Aorta (tissue), 5 donors: ENCODE measurements around the gene INF2. TPM values are rescaled to one million over a fixed set of nuclear protein-coding genes. Genes with fewer than 3 reads are reported as not detected.

Experiments
- ATAC-seq: fragments of 200-7000 bp; cut with Tn5 transposase; one replicate; pipeline ENCODE4 v1.9.1; 2022; ENCODE audit warnings: moderate library complexity; ENCODE audit not compliant: low FRiP score
- DNase-seq, 2 donors: peaks; one replicate each; pipeline ENCODE4 v3.0.0-alpha.2; 2020
- H3K27ac ChIP-seq, 2 donors: one replicate each; pipeline ENCODE4 v1.5.1; 2013; ENCODE audit warnings: low read length in 2 of 2, mild to moderate bottlenecking in 2 of 2, moderate library complexity in 2 of 2, control low read depth in 1 of 2, inconsistent platforms in 1 of 2, low read depth in 1 of 2
- H3K27me3 ChIP-seq, 2 donors: one replicate each; pipeline ENCODE4 v1.6.1; 2013; ENCODE audit warnings: control low read depth in 1 of 2, low read length in 1 of 2, mild to moderate bottlenecking in 1 of 2, moderate library complexity in 1 of 2; ENCODE audit not compliant: insufficient read depth in 2 of 2, control insufficient read depth in 1 of 2
- H3K36me3 ChIP-seq, 2 donors: one replicate each; pipeline ENCODE4 v1.6.1; 2013; ENCODE audit warnings: control low read depth in 1 of 2, low read length in 1 of 2, mild to moderate bottlenecking in 1 of 2; ENCODE audit not compliant: insufficient read depth in 2 of 2, control insufficient read depth in 1 of 2
- H3K4me1 ChIP-seq, 2 donors: one replicate each; pipeline ENCODE4 v1.6.1; 2013; ENCODE audit warnings: low read length in 2 of 2, control low read depth in 1 of 2, mild to moderate bottlenecking in 1 of 2, moderate library complexity in 1 of 2; ENCODE audit not compliant: insufficient read depth in 2 of 2, control insufficient read depth in 1 of 2
- H3K4me3 ChIP-seq, 2 donors: one replicate each; pipeline ENCODE4 v1.5.1; 2013; ENCODE audit warnings: low read length in 2 of 2, control low read depth in 1 of 2, mild to moderate bottlenecking in 1 of 2
- H3K9me3 ChIP-seq: one replicate; pipeline ENCODE4 v1.6.1; 2013; ENCODE audit warnings: mild to moderate bottlenecking, low read length; ENCODE audit not compliant: control insufficient read depth
- WGBS, 2 donors: extraction: QIAGEN DNeasy Blood & Tissue Kit; methylation state at CpG; one replicate each; pipeline ENCODE4 v1.1.7; 2013; 5-methylcytosine and 5-hydroxymethylcytosine counted together
- intact Hi-C, 2 donors: fragments of 100-400 bp; cut with DNase I; formaldehyde crosslinking; loops; one replicate each; pipeline versions ENCODE4 v1.14.2 to v1.15.0; 2022
- polyA plus RNA-seq, 2 donors: library from polyadenylated mRNA; stranded (reverse); fragments of 200-250 nt; gene quantifications; one replicate each; pipeline ENCODE4 v1.2.3, GENCODE V29; 2013
- total RNA-seq, 2 donors: library from RNA; stranded (reverse); fragmentation: NEBNext Ultra II Directional; extraction: Animal tissue kit (Norgen Biotek cat#: 25700); gene quantifications; one replicate each; pipeline ENCODE4 v1.2.1, GENCODE V29; 2021
- donor health status: healthy with polysubstance abuse.
- donor health status: Bipolar disorder and iron deficiency.
- donor health status: DM: no; HTN: no; CAD: no.
- donor health status: DM: no; HTN: no; CAD: no.
- donor health status: DM: yes; HTN: yes; CAD: no.

Gene INF2
- total and polyA plus RNA-seq, 4 donors = 31.9 to 185 (median 93.2) TPM

DNA sequence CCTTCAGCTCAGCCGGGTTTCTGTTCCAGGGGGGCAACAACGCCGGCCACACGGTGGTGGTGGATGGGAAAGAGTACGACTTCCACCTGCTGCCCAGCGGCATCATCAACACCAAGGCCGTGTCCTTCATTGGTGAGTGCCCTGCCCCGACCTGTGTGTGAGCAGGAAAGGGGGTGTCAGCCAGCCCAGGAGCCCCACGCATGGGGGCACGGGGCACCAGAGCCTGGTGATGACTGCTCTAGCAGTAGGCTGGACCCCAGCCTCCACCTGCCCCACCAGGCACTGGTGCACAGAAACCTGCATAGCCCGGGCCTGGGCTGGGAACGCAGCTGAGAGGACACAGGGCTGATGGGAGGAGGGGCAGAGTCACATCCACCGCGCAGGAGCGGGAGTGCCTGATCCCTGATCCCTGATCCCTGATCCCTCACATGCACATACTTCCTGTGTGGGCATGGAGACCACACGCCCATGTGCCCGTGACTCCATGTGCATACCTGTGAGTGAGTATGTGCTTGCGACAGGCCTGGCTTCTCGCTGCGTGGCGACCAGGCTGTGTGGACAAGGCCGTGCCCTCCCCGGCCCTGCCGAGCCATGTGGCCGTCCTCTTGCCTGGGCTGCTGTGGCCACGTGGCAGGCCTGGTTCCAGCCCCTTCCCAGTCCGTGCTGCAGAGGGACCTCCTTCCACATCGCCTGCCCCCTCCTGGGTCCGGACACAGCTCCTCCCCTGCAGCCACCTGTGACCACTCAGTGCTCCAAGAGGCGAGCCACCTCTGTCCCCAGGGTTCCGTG lies 45.8 kb downstream of the INF2 start:
- Histone ChIP-seq H3K27ac (peak overlapping the region in 1 of 2 donors; percentile 91), H3K36me3 (no peaks in the 10 kb centered on the region), H3K4me1 (no peaks in the 10 kb centered on the region), H3K27me3 (no peaks in the 10 kb centered on the region), H3K4me3 (no peak overlapping the region), H3K9me3 (no peaks in the 10 kb centered on the region)
- WGBS, 2 donors = 89 to 91% methylated on average over 30 to 31 of the region's 31 CpGs
- DNase-seq (no peak), ATAC-seq (peak; percentile 6)
- intact Hi-C loops = no loop called here

GRCh38 chr14:104735830-104736642 lies 46.6 kb downstream of the INF2 start:
- H3K9me3 ChIP-seq = no peaks in the 10 kb centered on the region
- WGBS, 2 donors = 16 to 19% methylated on average over 26 of the region's 26 CpGs
- peak overlapping the region; percentile 30 to 91 for H3K27ac ChIP-seq
- intact Hi-C loops = no loop called here
- H3K4me3 ChIP-seq = no peak overlapping the region
- H3K4me1 ChIP-seq = no peaks in the 10 kb centered on the region
- H3K36me3 ChIP-seq = no peaks in the 10 kb centered on the region
- peak; percentile 94 to 95 for DNase-seq
- H3K27me3 ChIP-seq = no peaks in the 10 kb centered on the region
- peak; percentile 90 for ATAC-seq

DNA sequence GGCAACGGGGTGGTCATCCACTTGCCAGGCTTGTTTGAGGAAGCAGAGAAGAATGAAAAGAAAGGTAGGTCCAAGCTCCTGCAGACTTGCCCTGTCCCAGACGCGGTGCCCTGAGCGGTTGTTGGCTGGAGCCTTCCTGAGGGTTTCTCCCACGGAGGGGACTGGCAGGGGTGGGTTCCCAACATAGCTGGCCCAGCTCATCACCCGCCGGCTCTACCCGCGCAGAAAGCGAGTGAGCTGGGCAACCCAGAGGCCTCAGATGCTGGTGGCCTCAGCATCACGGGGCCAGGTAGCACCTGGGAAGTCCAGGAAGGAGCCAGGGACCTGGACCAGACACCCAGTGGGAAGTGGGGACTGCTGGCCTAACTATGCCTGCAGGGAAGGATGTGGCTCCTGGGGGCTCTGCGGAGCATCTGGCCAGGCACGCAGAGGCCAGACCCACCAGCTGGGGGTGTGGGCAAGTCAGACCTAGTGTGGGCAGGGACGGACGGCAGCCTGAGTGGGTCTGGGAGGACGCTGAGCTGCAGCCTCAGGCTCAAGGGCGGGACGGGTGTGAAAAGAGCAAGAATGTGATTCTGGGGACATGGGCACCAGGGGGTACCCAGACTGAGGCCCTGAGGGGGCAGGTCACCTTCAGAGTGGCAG lies 49.1 kb downstream of the INF2 start:
- Histone ChIP-seq H3K27ac (no peak overlapping the region), H3K4me3 (no peak overlapping the region), H3K36me3 (no peaks in the 10 kb centered on the region), H3K9me3 (no peaks in the 10 kb centered on the region), H3K4me1 (no peaks in the 10 kb centered on the region), H3K27me3 (no peaks in the 10 kb centered on the region)
- intact Hi-C loops = no loop called here
- DNase-seq (no peak), ATAC-seq (no peak)
- 91 to 92% methylated on average over 18 of the region's 18 CpGs for WGBS, 2 donors

DNA sequence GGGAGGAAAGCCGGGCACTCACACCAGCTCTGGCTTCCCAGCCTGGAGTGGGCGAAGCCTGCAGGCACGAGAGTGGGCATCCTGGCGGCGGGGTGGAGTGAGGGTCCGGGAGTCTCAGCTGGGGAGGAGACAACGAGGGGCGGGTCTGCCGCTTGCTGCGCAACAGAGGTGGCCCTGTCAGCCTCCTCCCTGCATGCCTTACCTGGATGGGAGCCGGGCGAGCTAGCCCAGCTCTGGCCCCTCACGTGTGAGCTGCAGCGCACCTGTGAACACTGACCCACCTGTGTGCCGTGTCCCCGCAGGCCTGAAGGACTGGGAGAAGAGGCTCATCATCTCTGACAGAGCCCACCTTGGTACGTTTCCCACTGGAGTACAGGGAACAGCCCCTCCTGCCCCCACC lies 49.6 kb downstream of the INF2 start:
- Histone ChIP-seq H3K27ac (no peak overlapping the region), H3K4me1 (no peaks in the 10 kb centered on the region), H3K27me3 (no peaks in the 10 kb centered on the region), H3K36me3 (no peaks in the 10 kb centered on the region), H3K9me3 (no peaks in the 10 kb centered on the region), H3K4me3 (no peak overlapping the region)
- WGBS, 2 donors = 92 to 95% methylated on average over 17 of the region's 17 CpGs
- intact Hi-C loops = no loop called here
- DNase-seq = no peak
- no peak for ATAC-seq

GRCh38 chr14:104739546-104740516 lies 50.4 kb downstream of the INF2 start:
- WGBS, 2 donors = 90% methylated on average over 29 of the region's 29 CpGs
- Histone ChIP-seq H3K4me3 (no peak overlapping the region), H3K27me3 (no peaks in the 10 kb centered on the region), H3K36me3 (no peaks in the 10 kb centered on the region), H3K27ac (no peak overlapping the region), H3K9me3 (no peaks in the 10 kb centered on the region), H3K4me1 (no peaks in the 10 kb centered on the region)
- no peak for ATAC-seq
- intact Hi-C loops = no loop called here
- DNase-seq = no peak

- ATAC-seq = no peak
These were observed 51.8 kb downstream of the INF2 start for GRCh38 chr14:104741108-104741802.

GRCh38 chr14:104741803-104742251 lies 52.4 kb downstream of the INF2 start:
- no peak overlapping the region for H3K27ac ChIP-seq
- DNase-seq = peak in 1 of 2 donors; percentile 45

More at GRCh38 chr14:104741108-104741802, 51.8 kb downstream of the INF2 start:
- WGBS, 2 donors = 89 to 92% methylated on average over 26 to 29 of the region's 29 CpGs
- Histone ChIP-seq H3K9me3 (no peaks in the 10 kb centered on the region), H3K4me1 (no peaks in the 10 kb centered on the region), H3K27me3 (no peaks in the 10 kb centered on the region), H3K4me3 (no peak overlapping the region), H3K27ac (no peak overlapping the region), H3K36me3 (no peaks in the 10 kb centered on the region)
- intact Hi-C loops = no loop called here
- peak in 1 of 2 donors; percentile 45 for DNase-seq

More at GRCh38 chr14:104741803-104742251, 52.4 kb downstream of the INF2 start:
- Histone ChIP-seq H3K4me3 (no peak overlapping the region), H3K27me3 (no peaks in the 10 kb centered on the region), H3K9me3 (no peaks in the 10 kb centered on the region), H3K36me3 (no peaks in the 10 kb centered on the region), H3K4me1 (no peaks in the 10 kb centered on the region)
- intact Hi-C loops = no loop called here
- WGBS, 2 donors = 89 to 92% methylated on average over 23 of the region's 23 CpGs
- no peak for ATAC-seq
